SH-SY5Y (cell line): ENCODE measurements around the gene GXYLT2.

Experiments used
- GATA2 ChIP-seq: IDR thresholded peaks from 2 replicates; pipeline ENCODE4 v1.6.1; 2011; ENCODE audit warnings: mild to moderate bottlenecking, low read depth, low read length
- GATA3 ChIP-seq: IDR thresholded peaks from 2 replicates; pipeline ENCODE4 v1.6.1; 2011; ENCODE audit warnings: low read depth, mild to moderate bottlenecking, low read length, moderate library complexity

DNA sequence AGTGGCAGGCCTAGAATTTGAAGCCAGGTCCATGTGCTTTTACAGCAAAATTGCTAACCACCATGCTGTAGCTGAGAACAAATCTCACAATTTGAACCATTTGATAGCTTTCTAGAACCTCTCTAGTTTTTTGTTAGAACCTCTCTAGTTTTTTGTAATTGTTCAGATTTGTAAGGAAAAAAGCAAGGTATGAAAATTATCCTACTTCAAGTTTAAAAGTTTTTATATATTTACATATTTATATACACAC is 9.8 kb downstream of the GXYLT2 start:
- TF ChIP-seq GATA2 (no peak), GATA3 (no peak)
